Ishikawa (cell line): ENCODE results near the gene MMP19.

Experiments
- CEBPB ChIP-seq: IDR thresholded peaks from 2 replicates; pipeline ENCODE4 v1.6.1; 2012
- CREB1 ChIP-seq: IDR thresholded peaks from 2 replicates; pipeline ENCODE4 v1.6.1; 2012; ENCODE audit warnings: low read depth
- EGR1 ChIP-seq: IDR thresholded peaks from 2 replicates; pipeline ENCODE4 v1.6.1; 2012
- EP300 ChIP-seq: IDR thresholded peaks from 2 replicates; pipeline ENCODE4 v1.6.1; 2012; ENCODE audit warnings: borderline replicate concordance
- FOXM1 ChIP-seq: IDR thresholded peaks from 2 replicates; pipeline ENCODE4 v1.6.1; 2012; ENCODE audit warnings: low read depth, borderline replicate concordance
- NFIC ChIP-seq: IDR thresholded peaks from 2 replicates; pipeline ENCODE4 v1.6.1; 2012
- RAD21 ChIP-seq: IDR thresholded peaks from 2 replicates; pipeline ENCODE4 v1.6.1; 2012; ENCODE audit warnings: low read depth
- TAF1 ChIP-seq: IDR thresholded peaks from 2 replicates; pipeline ENCODE4 v1.6.1; 2012; ENCODE audit warnings: low read depth, mild to moderate bottlenecking
- TCF12 ChIP-seq: IDR thresholded peaks from 2 replicates; pipeline ENCODE4 v1.6.1; 2012; ENCODE audit warnings: low read depth
- TEAD4 ChIP-seq: IDR thresholded peaks from 2 replicates; pipeline ENCODE4 v1.6.1; 2012
- YY1 ChIP-seq: IDR thresholded peaks from 2 replicates; pipeline ENCODE4 v1.6.1; 2012; ENCODE audit warnings: low read depth
- ZBTB7A ChIP-seq: IDR thresholded peaks from 2 replicates; pipeline ENCODE4 v1.6.1; 2012; ENCODE audit warnings: low read depth
- TF ChIP-seq, protein P1 (sequence below): IDR thresholded peaks from 2 replicates; pipeline ENCODE4 v1.6.1; 2012
- TF ChIP-seq, protein P2 (sequence below): IDR thresholded peaks from 2 replicates; pipeline ENCODE4 v1.6.1; 2012
- TF ChIP-seq, protein P3 (sequence below): IDR thresholded peaks from 2 replicates; pipeline ENCODE4 v1.6.1; 2012; ENCODE audit warnings: low read depth, mild to moderate bottlenecking

MMP19 gene

DNA sequence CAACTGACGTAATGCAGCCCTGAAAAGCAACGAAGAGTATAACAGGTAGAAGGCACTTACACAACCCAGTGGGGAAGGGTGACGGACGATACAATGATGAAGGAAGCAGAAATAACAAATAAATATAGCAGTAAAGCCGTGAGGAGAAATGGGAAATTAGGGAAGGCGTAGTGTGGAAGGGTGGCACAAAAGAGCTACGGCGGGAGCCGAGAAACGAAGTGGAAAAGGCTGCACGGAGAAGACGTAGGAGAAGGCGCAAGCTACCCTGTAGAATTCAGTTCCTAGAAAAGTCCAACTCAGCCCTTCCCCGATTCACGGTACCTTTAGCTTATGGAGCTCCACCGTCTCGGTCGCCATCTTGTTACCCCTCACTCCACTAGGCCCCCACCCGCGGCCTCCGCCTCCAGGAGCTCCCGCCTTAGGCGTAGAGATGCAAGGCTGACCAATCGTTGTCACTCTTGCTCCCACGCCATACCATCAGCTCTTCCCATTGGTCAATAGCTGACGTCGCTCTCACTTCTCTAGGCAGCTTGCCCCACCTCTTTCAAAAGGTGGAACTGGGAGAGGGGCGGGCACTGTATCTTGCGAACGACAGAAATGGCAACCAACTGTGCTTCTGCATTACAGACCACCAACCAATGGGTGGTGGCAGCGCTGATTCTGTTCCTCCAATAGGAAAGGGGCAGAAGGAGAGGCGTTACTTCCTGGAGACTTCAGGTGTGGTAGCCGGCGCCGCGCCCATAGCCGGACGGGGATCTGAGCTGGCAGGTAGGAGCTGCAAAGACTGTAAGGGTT lies 25.2 kb downstream of the MMP19 start, which contains the start of the genes ORMDL2 and SARNP:
Gene ORMDL2, plus strand, starts transcription at position 697 of the 795 bp plus-strand sequence. CDS start 959 bp downstream, outside the sequence.
Gene SARNP, minus strand, starts transcription at position 380 of the 795 bp plus-strand sequence. Its CDS starts 23 bp downstream, at position 357.
- no peak; the same call in 1 of the 2 replicates for TF ChIP-seq TCF12
- peak; percentile 8; the same call in 1 of the 2 replicates for TF ChIP-seq EGR1
- TF ChIP-seq RAD21 = no peak
- peak; percentile 87 for TF ChIP-seq TAF1
- TF ChIP-seq YY1 = peak; percentile 96
- no peak for TF ChIP-seq CEBPB
- TF ChIP-seq, protein P1, sequence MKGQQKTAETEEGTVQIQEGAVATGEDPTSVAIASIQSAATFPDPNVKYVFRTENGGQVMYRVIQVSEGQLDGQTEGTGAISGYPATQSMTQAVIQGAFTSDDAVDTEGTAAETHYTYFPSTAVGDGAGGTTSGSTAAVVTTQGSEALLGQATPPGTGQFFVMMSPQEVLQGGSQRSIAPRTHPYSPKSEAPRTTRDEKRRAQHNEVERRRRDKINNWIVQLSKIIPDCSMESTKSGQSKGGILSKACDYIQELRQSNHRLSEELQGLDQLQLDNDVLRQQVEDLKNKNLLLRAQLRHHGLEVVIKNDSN = no peak; the same call in 1 of the 2 replicates
- peak; percentile 67 for TF ChIP-seq CREB1
- TF ChIP-seq EP300 = peak; percentile 33; the same call in 1 of the 2 replicates
- peak; percentile 32; the same call in 1 of the 2 replicates for TF ChIP-seq FOXM1
- TF ChIP-seq, protein P2, sequence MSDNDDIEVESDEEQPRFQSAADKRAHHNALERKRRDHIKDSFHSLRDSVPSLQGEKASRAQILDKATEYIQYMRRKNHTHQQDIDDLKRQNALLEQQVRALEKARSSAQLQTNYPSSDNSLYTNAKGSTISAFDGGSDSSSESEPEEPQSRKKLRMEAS = peak; percentile 69; the same call in 1 of the 2 replicates
- TF ChIP-seq, protein P3, sequence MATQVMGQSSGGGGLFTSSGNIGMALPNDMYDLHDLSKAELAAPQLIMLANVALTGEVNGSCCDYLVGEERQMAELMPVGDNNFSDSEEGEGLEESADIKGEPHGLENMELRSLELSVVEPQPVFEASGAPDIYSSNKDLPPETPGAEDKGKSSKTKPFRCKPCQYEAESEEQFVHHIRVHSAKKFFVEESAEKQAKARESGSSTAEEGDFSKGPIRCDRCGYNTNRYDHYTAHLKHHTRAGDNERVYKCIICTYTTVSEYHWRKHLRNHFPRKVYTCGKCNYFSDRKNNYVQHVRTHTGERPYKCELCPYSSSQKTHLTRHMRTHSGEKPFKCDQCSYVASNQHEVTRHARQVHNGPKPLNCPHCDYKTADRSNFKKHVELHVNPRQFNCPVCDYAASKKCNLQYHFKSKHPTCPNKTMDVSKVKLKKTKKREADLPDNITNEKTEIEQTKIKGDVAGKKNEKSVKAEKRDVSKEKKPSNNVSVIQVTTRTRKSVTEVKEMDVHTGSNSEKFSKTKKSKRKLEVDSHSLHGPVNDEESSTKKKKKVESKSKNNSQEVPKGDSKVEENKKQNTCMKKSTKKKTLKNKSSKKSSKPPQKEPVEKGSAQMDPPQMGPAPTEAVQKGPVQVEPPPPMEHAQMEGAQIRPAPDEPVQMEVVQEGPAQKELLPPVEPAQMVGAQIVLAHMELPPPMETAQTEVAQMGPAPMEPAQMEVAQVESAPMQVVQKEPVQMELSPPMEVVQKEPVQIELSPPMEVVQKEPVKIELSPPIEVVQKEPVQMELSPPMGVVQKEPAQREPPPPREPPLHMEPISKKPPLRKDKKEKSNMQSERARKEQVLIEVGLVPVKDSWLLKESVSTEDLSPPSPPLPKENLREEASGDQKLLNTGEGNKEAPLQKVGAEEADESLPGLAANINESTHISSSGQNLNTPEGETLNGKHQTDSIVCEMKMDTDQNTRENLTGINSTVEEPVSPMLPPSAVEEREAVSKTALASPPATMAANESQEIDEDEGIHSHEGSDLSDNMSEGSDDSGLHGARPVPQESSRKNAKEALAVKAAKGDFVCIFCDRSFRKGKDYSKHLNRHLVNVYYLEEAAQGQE = no peak
- TF ChIP-seq ZBTB7A = 0 out of 2 replicates have a peak, but pooled peaks have one; percentile 8

DNA sequence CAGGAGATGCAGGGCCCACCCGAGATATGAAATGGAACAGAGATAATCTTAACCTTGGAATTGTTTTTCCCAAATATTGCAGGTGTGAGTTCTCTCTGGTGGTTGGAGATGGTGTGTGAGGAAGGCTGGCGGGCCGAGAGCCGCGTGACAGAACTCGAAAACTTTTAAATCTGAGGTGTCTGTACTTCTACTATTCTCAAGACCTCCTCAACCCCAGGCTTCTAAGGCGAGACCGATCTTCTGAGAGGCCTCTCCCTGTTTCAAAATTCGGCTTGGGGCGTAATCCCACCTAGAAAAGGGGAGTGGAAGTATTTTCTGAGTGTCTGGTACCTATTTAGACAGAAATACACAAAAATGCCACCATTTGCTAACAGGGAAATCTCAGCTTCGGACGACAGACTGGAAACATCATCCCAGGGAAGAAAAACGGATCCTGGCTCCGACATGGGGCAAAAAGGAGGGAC lies 25.8 kb downstream of the MMP19 start:
- peak; percentile 24; the same call in 1 of the 2 replicates for TF ChIP-seq CREB1
- TF ChIP-seq, protein P1 = peak; percentile 1; the same call in 1 of the 2 replicates
- TF ChIP-seq YY1 = no peak
- peak; percentile 10; the same call in 1 of the 2 replicates for TF ChIP-seq FOXM1

DNA sequence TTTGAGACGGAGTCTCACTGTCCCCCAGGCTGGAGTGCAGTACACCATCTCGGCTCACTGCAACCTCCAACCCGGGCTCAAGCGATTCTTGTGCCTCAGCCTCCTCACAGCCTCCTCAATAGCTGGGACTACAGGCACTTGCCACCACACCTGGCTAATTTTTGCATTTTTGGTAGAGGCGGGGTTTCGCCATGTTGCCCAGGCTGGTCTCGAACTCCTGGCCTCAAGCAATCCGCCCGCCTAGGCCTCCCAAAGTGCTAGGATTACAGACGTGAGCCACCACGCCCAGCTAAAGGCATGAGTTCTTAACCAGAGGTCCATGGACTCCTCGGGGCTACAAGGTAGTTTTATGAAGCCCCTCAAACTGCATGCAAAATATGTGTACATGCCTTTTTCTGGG lies 27.3 kb downstream of the MMP19 start:
- TF ChIP-seq, protein P3 = no peak
- TF ChIP-seq ZBTB7A (no peak), CREB1 (no peak), TEAD4 (no peak), CEBPB (no peak), FOXM1 (no peak), NFIC (no peak), EGR1 (no peak)
- TF ChIP-seq, protein P1 = no peak
- TF ChIP-seq, protein P2 = no peak

DNA sequence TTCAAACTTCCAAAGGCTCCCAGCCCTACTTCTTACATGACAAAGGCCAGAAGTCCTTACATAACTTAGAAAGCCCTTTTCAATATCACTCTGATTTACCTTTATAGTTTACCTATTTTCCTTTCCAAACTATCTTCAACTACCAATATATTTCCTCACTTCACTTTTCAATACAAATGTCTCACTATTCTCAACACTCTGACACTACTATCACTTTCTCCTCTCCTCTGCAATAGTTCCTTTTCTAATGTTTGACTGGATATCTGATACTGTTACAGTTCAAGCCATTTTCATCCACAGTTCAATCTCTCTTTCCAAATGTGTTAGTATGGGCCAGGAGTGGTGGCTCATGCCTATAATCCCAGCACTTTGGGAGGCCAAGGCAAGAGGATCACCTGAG lies 28.5 kb downstream of the MMP19 start:
- no peak for TF ChIP-seq NFIC
- TF ChIP-seq EP300 = no peak
- TF ChIP-seq FOXM1 = no peak
- TF ChIP-seq, protein P1 = no peak
- TF ChIP-seq CREB1 = no peak
- no peak for TF ChIP-seq EGR1
- no peak for TF ChIP-seq CEBPB

DNA sequence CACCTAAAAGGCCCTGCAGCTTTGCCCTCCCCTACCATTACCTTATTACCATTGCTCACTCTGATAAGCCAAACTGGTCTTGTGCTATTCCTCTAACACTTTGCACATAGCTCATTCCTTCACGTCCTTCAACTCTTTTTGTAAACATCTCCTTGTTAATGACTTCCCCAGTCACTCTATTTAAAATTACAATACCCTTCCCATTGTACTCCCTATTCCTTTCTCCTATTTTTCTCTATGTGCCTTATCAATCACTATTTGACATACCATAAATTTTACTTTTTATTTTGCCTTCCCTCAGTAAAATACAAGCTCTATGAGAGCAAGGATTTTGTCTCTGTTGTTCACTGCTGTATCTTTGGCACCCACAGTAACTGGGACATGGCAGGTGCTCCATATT lies 30.6 kb downstream of the MMP19 start:
- no peak for TF ChIP-seq ZBTB7A
- TF ChIP-seq TAF1 = no peak
- TF ChIP-seq FOXM1 = no peak
- TF ChIP-seq YY1 = no peak
- TF ChIP-seq NFIC = no peak
- no peak for TF ChIP-seq EP300
- TF ChIP-seq, protein P1 = no peak
- TF ChIP-seq, protein P3 = no peak
- TF ChIP-seq, protein P2 = no peak
- no peak for TF ChIP-seq EGR1
- TF ChIP-seq TCF12 = no peak
- TF ChIP-seq TEAD4 = no peak
